ENCODE results near the gene TMEM63B.
"Not testable (repeated sequence)": the region's sequence is repeated elsewhere in the genome, so short reads cannot be mapped to it uniquely, and the experiment has no call there.

TMEM63B gene

DNA sequence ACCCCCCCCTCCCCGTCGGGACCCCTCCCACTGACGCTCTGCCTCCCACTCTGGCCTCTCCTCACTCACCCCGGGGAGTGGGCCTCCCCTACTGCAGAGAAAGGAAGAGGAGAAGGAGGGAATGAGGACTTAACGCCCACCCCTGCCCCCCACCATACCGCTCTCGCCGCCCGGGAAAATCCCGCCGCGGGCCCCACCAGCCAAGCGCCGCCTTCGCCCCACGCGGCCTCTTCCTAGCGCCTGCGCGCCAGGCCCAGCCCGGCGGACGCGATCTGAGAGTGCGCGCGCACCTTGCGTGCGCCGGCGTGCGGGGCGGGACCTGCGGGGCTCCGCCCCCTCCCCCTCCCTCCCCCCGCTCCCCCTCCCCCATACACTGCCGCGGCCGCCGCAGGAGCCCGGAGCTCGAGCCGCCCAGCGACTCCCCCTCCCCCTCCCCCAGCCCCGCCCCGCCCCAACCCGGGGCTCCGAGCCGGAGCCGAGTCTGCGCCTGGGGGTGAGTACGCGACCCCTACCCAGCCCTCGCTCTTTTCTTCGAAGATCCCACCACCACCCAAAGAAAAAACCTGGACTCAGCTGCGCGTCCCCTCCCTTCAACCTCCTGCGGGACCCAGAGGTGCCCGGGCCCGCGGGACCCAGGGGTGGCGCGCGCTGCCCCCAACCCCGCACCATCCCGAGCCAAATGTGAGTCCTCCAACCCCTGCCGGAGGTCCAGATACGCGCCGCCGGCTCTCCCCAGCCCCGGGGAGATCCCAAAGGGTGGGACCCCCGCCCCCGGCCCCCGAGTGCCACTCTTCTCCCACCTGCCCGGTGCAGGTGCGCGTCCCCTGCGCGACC is at the start of gene TMEM63B, which contains the start of gene MRPL14:
TMEM63B (plus strand) TSS at position 369 of the 834 bp plus-strand sequence. CDS start 7,031 bp downstream, outside the sequence.
MRPL14 (minus strand) TSS at position 267 of the 834 bp plus-strand sequence. CDS start 10,841 bp downstream, outside the sequence.
- peak; percentile 83 for DNase-seq

DNA sequence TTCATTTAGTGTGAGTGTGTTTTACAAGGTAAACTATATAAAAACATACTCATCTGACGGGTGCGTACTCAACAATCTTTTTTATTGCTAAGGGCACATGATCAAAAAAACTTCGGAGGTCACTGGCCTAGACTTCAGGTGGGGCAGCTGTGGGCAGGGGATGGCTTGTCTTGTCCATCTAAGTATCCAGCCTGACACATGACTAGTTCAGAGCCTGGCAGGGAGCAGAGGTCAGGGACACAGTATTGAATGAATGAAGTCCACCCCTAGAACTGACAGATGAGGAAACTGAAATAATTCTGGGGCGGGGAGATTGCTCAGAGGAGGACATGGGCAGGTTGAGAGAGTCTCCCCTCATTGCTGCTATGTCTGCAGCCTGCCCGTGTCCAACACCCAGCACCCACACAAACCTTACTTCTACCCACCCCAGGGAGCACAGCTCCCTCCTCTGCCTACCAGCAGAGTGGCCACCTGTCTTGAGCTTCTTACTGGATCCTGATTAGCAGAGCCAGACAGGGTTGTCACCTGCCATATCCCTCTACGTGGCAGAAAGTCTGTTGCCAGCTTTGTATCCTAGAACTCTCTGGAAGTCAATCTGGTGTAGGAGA is 49.0 kb upstream of the TMEM63B start:
- DNase-seq, result no peak

DNA sequence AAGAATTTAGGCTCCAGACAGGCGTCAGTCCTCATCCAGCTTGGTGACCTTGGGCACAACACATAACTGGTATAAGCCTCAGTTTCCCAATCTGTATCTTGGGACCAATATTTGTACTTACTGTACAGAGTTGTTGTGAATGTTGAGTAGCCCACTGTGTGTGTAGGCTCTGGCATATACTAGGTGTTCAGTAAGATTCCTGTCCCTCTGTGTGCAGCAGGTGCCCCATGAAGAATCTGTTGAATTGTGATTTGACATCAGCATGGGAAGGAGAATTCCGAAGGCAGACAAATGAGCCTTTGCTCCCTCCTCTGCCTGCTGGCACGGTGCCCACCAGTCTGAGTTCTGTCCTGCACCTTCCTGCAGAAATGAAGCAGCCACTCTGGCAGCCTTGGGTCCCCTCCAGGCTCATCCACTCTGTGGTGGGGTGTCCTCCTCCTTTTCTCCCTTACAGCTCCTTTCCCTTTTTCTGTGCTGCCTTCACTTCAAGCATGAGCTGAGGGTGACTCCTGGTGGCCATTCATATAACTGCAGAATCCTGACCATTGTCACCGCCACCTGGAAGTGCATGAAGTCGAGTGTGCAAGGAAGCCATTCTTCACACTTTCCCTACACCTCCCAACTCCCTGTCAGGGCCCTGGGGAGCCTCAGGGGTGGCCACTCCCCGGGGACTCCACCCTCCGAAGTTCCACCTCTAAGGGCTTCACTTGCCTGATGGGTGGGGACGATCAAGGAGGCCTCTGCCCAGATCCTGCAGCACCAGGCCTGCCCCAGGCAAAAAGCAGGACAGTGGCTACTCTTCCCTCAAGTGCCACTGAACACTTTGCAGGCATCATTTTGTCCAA is 48.3 kb upstream of the TMEM63B start:
- no peak for DNase-seq

DNA sequence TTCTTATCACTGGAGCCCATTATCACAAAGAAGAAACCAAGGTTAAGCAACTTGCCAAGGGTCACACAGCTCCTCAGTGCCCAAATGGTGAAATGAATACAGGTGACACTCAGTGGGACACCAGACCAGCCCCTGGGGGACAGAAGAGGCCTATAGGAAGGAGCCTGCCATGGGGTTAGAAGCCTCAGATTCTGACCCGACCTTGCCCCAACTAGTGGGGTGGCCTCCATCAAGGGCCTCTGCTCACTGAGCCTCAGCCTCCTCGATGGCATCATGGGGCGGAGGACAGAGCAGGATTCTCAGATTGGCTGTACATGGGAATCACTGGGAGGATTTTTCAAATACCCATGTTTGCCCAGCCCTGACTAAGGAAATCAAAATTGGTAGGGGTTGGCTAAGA is 47.7 kb upstream of the TMEM63B start:
- no peak for DNase-seq

DNA sequence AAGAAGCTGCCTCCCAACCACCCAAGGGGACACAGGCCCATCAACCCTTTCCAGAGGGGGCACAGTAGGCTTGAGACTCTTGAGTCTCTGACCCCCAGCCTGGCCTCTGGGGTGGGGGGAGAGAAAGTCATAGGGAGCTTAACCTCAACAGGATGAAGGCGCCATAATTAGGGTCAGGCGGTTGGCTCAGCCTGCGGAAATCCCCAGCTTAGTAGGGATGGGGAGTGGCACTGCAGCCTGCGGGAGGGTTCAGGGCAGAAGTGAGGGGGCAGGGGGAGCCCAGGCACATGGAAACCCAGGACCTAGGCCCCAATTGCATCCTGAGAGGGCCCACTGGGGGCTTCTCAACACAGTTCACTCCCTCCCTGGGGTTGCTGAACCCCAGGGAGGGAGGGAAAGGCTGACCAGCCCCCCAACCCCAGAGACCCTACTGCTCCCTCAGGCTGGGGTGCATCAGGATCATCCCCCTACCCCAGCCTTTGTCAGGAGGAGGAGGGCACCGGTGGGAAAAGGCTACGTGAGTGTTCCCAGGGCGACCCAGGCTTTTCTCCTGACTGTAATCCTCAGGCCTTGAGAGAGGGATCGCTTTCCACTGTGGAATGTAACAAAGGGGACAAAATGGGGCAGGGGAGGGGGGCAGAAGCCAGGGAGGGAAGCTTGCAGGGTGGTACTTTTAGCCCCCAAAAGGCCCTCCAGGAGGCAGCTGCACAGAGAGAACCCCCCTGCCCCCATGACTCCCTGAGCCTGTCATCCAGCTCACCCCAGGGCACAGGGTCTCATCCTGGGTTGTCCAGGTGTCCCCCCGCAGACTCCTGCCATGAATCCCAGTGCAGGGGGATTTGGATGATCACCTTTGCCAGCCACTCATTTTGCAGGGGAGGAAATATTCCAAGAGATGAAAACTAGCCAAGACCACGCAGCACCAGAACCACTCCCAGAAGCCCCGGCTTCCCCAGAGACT is 46.5 kb upstream of the TMEM63B start:
- no peak for DNase-seq

DNA sequence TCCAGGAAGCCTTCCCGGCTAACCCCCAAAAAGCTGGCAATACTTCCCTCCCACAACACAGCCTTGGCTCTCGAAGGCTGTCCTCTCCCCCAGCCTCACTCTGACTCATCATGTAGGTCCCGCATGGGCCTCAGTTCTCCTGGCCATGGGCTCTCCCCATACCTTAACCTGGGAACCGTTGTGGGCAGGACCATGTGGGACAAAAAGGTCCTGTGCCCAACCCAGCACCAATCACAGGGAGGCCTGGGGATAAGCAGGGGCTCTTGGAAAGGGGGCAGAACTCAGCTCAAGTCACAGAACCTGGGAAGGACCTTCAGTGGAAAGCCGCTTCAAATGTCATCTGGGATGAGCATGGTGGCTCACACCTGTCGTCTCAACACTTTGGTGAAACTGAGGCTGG is 45.6 kb upstream of the TMEM63B start:
- no peak for DNase-seq

DNA sequence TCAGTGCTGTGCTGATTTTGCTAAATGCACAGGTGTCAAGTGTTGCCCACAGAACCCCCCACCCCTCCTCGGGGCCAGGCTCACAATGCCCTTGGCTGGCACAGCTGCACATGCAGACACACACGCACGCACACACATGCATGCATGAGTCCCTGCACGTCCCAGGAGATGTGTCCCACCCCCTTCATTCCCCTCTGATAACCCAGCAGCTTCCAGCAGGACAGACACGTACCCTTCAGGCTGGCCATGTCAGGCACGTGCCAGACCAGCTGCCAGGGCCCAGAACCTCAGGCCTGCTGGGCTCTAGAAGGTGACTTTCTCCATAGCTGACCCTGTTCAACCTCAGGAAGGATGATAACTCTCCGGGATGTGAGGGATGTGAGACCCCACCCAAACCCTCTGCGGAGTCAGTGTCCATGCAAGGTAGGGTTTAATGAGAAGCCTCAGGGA is 44.5 kb upstream of the TMEM63B start:
- no peak for DNase-seq

DNA sequence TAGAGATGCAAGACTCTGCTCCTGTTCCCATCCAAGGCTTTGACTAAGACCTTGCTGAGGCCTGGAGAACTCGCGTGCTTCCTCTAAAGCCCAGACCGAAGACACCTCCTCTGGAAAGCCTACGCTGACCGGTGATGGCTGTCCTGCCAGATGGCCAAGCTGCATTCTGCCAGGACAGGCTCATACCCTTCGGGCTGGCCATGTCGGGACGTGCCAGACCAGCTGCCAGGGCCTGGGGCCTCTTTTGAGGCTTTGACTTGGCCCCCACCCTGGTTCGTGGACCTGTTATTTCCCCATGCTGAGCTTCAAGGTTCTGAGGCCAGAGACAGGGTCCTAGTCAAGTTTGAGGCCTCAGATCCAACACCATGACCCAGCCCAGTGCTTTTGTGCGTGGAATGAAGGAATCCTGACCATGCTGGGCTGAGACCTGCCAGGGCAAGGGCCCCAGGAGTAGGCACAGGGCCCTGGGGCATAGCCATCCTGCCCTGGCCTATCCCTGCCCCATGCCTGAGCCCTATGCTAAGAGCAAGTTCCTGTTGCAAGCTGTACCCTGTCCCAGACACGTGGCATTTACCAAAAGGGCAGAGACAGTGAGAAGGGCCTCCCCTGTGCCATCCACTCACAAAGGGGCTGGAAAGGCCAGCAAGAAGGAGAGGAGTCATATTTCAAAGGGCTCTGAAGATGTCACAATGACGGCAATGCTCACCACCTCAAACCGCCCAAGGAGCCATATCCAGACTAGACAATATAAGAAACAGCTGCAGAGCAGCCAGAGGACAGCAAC is 42.9 kb upstream of the TMEM63B start:
- DNase-seq, result no peak

DNA sequence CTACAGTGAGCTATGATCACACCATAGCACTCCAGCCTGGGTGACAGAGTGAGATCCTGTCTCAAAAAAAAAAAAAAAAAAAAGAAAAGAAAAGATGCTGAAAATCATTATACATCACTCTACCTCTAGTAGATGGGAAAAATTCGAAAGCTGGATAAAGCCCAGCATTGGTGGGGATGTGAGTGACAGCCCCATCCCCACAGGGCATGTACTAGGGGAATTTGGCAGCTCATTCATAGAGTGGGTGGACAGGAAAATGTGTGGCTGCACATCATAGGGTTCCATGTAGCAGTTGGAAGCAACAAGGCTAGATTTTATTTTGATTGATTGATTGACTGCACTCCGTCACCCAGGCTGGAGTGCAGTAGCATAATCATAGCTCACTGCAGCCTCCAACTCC is 42.1 kb upstream of the TMEM63B start:
- DNase-seq, result no peak

DNA sequence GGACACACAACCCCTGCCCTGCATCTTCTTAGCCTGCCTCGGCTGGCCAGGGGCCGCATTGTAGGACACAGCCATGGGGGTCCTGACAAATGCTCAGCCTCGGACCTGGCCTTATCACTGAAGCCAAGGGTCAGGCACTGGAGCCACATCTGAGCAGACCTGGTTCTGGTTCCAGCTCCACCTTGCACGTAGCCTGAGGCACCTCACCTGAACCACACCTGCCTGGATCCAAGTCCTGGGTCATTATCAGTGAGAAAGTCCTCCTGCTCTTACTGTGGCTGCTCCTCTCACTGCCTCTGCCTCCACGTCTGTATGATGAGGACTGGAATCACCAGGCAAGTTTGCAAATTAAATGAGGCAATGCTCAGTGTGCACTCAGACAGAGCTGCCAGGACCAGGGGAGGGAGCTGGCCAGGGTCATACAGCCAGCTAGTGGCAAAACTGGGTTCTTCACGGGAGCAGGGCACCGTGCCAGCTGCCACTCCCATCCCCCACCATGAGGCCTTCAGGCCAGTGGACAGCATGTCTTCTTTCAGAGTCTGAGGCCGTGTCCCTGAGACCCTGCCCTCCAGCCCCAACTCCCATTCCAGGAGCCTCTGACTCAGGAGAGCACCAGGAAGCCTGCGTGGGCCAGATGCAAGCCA is 40.3 kb upstream of the TMEM63B start:
- DNase-seq, result no peak

DNA sequence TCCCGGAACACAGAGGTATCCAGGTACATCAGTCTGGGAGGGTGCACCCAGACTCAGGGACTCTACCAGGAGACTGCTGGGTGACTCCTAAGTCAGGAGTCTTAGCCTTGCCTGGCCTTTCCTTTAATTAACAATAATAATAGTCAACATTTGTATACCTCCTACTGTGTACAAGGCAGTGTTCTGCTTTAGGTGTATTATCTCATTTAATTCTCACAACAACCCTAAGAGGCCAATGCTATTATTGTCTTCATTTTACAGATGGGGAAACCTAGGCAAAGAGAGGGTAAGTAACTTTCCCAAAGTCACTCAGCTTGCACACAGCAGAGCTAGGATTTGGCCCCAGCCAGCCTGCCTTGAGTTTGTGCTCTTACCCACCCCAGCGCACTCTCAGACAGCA is 39.7 kb upstream of the TMEM63B start:
- DNase-seq, result no peak

DNA sequence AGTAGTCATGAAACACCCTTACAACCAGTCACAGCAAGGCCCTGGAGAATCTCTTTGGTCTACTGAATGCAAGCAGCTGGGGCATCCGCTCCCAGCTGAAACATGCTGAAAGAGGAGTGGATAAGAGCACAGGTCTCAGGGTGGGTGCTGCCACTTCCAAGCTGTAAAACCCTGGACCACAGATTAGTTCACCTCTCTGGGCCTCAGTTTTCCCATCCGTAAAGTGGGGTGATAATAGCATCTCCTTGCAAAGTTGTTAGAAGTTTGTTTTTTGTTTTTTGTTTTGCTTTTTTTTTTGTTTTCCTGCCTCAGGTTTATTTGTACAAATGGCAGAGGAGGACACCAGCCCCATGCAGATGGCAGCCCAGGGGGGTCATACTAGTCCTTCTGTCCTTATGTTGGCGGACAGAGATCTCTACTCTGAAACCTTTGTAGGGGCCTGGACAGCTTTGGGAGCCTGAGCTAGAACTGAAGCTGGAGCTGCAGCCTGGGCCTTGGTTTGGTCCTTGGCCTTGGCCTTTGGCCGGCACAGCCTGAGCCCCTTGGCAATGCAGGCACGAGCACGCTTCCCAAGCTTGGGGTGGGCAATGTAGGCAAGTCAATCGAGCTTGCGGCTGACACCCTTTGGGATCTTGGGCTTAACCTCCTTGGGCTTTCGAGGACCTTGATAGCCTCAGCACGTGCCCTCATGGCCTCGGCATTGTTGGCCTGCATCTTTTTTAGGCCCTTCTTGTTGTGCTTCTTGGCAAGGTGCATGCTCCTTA is 38.3 kb upstream of the TMEM63B start:
- DNase-seq, result no peak

DNA sequence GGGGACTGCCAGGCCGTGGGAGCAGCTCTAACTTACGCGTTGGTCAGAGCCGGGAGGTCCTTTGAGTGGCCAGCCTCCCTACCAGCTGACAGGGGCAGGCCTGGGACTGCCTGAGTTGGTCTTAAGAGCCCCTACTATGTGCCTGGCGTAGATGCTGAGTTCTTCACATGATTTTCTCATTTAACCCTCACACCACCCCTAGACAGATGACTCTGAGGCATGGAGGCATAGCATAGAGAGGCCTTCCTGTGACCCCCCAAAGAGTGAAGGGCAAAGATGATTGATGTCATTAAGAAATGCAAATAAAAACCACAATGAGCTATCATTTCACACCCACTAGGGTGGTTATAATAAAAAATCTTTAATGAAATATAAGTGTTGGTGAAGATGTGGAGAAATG is 36.9 kb upstream of the TMEM63B start:
- DNase-seq, result no peak

DNA sequence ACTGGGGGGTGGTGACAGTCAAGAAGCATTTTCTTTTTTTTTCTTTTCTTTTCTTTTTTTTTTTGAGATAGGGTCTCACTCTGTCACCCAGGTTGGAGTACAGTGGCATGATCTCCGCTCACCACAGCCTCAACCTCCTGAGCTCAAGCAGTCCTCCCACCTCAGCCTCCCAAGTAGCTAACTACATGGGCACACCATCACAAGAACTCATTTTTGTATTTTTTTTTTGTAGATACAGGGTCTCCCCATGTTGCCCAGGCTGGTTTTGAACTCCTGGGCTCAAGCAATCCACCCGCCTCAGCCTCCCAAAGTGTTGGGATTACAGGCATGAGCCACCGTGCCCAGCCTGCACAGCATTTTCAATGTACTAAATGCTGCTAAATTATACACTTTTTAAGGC is 36.0 kb upstream of the TMEM63B start:
- not testable (repeated sequence) for DNase-seq

DNA sequence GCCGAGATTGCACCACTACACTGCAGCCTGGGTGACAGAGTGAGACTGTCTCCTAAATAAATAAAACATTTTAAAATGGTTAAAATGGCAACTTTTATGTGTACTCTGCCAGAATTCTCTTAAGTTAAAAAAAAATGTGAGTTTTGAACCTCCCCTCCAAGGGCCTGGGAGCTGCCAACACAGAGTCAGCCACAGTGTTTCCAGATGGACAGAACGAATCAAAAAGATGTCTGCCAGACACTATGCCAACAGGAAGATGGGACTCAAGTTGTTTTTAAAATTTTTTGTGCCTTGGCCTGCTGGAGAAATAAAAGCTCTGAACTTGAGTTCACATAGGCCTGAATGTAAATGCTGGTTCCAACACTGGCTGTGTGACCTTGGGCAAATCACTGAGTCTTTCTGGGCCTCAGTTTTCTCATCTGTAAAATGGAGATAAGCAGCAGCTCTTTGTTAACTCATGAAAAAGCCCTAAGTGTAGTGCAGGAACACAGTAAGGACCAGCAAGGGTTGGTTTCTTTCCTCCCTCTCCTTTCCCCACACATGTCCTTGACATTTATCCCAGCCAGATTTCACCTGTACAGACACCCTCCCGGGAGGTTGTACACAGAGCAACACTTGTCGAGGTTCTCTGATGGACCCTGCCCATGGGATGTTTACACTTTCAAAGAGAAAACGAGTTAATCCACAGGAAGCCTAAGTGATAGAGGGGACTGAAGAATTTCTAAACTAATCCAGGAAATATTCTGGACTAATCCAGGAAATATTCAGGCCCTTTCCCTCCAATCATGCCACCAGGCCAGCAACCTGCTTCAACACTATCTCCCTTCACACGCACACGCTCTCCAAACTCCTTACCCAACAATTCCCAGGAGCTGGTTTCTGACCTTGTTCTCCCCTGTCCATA is 35.1 kb upstream of the TMEM63B start:
- no peak for DNase-seq

DNA sequence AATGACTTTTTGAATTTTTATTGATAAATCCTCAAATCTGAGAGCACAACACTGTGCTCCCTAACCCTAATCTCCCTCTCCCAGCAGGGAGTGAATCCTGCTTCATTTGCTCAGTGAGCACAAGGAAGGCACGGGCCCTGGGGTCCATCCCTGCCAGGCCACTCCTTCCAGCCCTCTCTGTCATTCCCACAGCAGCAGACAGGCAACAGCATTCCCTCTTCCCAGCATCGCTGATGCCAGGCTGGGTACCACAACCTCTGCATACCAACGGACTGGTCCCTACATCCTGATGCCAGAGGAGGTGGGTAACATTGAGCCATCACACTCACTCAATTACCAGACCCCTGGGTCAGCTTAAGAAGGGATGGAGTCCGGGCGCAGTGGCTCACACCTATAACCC is 34.3 kb upstream of the TMEM63B start:
- DNase-seq, result no peak

DNA sequence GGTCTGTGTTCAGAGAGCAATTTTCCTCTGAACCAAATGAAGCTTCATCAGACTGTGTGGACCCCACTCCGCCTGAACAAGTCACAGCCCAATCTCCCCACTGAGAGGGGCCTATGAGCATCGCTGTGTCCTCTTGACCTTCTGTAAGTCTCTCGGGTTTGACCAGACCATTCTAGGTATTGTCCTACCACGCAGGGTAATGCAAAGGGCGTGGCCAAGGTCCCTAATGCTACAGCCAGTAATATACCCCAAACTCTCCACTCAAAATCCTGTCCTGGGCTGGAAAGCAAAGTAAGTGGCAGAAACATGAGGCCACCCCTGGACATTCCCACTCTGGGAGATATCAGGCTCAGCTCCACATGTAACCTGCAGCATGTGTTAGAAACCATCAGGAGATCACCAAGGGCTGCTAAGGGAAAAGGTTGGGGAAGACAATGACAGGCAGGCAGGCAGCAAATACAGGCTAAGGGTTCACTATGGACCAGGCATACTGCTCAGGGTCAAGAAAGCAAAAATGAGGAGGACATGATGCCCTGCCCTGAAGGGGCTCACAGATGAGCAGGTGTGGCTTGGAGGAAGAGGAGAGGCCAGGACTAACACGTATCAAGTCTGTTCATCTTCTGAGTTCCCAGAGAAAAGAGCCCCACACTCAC is 33.5 kb upstream of the TMEM63B start:
- DNase-seq, result no peak
